ENCODE measurements around the gene CXCL8.

CXCL8 gene

DNA sequence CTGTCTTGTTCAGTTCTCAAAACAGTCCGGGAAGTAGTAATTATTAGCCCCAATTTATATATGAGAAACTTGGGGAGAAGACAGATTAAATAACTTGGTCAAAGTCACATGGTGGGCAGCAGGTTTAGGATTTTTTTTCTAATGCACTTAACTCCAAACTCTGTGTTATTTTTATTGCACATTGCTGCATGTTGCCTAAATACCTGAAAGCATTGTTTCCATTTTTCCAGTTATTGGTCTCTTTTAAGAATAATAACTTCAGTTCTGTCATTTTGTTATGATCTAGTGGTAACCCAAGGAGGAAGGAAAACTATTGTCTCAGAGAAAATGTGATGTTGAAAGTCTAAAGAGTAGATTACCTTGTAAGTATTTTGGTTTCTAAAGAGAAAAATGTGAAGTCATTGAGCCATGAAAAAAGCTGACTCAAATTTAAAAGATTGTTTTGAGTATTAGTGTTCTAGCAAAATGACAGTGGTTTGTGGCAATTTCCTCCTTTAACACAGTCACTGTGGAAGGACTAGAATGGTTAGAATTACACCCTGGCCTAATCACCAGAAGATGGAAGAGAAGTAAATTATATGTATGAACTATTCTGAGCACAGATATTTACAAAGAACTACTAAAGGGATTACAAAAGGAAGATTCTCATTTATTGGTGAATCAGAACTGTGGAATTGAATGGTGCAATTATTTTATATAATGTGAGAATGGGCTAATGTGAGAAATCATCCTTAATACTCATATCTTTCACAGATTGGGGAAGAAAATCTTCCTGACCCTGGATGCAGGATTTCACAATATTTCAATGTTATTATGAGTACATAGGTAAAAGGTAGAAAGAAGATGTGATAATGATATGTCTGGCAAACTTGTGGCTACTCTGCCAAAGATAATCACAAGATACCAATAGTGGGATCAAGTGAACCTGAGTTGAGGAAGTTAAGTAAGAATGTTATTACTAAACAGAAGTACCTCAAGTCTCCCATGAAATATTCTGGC, 21.7 kb upstream of the CXCL8 start:
- DNase-seq (ENCODE audit: low read depth in 2 of 2): no peak

DNA sequence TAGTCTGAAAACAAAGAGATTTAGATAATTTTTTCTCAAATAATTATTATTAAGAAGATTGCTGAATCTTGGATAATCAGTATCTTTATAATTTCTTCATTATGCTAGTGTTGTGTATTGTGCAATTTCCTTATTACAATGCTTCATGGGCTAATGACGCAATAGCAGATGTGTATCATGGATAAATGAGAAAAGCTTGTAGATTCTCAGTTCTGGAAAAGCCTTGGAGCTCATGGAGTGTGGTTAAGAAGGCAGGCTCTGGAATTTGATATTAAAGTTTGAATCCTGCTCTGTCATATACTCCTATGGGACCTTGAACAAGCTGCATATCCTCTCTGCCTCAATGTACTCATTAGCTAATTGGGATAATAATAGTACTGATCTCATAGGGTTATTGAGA, 18.9 kb upstream of the CXCL8 start:
- DNase-seq (ENCODE audit: low read depth in 2 of 2): no peak

GRCh38 chr4:73721909-73722308, 18.5 kb upstream of the CXCL8 start:
- DNase-seq (ENCODE audit: low read depth in 2 of 2): no peak

GRCh38 chr4:73723023-73723422, 17.3 kb upstream of the CXCL8 start:
- no peak for DNase-seq (ENCODE audit: low read depth in 2 of 2)

- no peak for DNase-seq (ENCODE audit: low read depth in 2 of 2)
Observed at GRCh38 chr4:73723928-73724327, 16.4 kb upstream of the CXCL8 start.

DNA sequence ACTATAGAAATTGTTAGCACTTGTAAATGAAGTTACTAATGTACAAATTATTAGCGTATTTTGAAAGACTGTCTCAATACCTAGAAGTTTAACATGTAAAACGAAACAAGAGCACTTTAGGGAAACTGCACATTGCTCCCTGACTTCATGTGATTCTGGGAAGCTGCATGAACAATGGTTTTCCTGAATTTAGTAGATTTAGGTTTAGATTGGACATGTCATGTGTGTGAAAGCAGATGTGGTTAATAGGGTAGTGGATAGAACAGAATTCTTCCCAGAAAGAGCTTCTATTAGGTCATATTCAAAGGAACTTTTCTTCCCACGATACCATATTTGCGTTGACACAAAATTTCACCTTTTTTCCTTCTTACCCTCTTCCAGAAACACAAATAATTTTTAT, 14.9 kb upstream of the CXCL8 start:
- DNase-seq (ENCODE audit: low read depth in 2 of 2): no peak

GRCh38 chr4:73725985-73726384, 14.4 kb upstream of the CXCL8 start:
- DNase-seq (ENCODE audit: low read depth in 2 of 2): no peak

- no peak for DNase-seq (ENCODE audit: low read depth in 2 of 2)
Observed at GRCh38 chr4:73727685-73728084, 12.7 kb upstream of the CXCL8 start.

DNA sequence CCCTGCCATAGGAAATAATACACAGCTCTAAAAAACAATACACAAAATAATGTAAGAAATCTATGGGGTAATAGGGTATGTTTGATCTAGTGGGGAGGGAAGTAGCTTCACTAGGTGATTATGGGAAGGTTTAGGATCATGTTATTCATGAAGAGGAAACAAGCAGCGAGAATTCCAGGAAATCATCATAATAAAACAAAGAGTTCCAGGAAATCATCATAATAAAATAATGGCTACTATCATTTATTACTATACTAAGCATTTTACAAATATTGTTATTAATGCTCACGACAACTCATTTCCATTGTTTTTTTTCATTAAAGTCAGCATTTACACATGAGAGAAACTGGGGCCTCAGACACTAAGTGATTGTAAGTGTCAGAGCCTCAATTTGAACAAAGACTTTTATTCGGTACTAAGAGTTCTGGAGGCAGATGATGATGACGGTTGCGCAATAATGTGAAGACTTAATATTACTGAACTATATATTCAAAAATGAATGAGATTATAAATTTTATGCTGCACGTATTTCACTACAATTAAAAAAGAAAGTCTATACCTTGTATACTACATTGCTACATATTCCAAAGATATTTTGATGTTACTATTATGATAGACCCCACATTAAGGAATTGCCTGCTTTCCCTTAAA, 12.2 kb upstream of the CXCL8 start:
- no peak for DNase-seq (ENCODE audit: low read depth in 2 of 2)

GRCh38 chr4:73729534-73730165, 10.7 kb upstream of the CXCL8 start:
- no peak for DNase-seq (ENCODE audit: low read depth in 2 of 2)

DNA sequence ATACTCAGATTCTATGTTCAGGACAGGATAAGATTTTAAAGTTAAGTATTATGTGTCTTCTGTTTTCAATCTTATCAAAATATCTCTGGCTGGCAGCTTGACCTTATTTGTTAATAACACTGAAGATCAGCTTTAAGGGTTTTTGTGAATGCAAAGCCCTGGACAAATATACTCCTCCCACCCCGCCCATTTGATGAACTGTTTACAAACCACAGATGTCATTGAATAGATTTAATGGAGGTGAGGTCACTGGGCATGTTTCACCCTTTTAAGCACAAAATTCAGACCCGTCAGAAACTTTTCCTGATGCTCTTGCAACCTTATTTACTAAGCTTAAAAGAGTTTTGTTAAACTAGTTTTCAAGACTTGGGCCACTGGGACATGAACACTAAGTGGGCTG, 10.1 kb upstream of the CXCL8 start:
- no peak for DNase-seq (ENCODE audit: low read depth in 2 of 2)

DNA sequence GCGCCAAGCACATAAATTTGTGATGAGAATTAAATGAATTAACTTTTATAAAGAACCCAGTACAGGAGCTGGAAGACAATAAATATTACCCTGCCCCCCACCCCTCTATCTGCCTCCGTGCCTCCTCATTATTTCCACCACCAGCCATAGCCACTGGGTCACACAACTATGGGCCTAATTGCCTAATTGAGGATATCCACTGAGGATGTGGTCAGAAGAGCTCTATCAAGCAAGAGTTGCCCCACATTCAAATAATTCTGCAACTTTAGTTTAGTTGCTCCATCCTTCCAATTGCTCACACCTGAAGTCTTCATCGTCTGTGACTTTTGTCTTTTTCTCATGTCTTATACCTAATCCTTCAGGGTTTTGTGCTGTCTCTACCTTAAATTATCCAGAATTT, 9.5 kb upstream of the CXCL8 start:
- no peak for DNase-seq (ENCODE audit: low read depth in 2 of 2)

- DNase-seq (ENCODE audit: low read depth in 2 of 2): no peak
Observed at GRCh38 chr4:73731968-73732610, 8.3 kb upstream of the CXCL8 start.

DNA sequence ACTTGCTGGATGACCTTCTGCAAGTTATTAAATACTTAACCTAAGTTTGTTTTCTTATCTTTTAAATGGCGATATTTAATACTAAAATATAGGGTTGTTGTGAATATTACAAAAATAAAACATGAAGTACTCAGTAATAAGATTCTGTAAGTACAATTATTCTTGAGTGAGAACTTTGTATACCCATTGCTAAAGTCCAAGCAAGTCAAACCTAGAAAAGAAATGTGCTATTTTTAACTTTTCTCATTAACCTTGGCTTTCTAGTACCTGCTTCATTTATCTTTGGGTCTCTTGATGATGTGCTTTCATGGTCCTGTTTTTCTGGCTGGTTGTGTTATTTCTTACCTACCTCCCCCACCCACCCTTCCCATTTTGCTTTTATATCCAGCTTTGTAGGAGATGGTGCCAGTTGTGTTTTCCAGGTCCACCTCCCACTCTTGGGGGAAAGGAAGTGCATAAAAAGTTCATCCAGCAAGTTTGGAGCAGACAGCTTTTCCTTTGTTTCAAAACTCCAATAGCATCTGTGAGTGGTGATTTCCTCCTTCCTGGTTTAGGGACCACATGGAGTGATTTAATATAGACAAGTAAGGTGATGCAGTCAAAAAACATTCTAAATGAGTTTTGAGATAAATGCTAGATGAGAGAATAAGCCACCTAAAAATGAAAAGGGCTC, 7.5 kb upstream of the CXCL8 start:
- no peak for DNase-seq (ENCODE audit: low read depth in 2 of 2)

GRCh38 chr4:73734530-73735001, 5.8 kb upstream of the CXCL8 start:
- DNase-seq (ENCODE audit: low read depth in 2 of 2): no peak

DNA sequence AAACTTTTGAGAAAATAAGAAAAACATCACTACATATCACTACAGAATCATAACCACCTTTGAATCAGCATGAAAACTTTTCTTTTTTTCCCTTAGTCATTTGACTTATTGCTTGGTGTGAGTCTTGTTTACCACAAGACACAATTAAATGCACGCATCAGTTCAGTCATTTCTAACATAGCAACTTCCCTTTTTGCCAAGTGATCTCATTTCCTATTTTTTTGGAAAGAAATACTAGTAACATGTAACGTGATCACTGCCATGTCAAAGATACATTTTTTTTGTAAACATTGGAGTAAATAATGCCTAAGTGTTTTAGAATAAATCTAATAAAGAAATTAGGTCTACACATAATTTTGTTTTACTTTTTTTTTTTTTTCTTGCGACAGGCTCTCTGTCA, 5.1 kb upstream of the CXCL8 start:
- DNase-seq (ENCODE audit: low read depth in 2 of 2): no peak

DNA sequence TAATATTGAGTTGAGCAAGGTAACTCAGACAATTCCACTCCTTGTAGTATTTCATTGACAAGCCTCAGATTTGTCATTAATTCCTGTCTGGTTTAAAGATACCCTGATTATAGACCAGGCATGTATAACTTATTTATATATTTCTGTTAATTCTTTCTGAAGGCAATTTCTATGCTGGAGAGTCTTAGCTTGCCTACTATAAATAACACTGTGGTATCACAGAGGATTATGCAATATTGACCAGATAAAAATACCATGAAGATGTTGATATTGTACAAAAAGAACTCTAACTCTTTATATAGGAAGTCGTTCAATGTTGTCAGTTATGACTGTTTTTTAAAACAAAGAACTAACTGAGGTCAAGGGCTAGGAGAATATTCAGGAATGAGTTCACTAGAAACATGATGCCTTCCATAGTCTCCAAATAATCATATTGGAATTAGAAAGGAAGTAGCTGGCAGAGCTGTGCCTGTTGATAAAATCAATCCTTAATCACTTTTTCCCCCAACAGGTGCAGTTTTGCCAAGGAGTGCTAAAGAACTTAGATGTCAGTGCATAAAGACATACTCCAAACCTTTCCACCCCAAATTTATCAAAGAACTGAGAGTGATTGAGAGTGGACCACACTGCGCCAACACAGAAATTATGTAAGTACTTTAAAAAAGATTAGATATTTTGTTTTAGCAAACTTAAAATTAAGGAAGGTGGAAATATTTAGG, 821 bp downstream of the CXCL8 start:
- DNase-seq (ENCODE audit: low read depth in 2 of 2): no peak

- DNase-seq (ENCODE audit: low read depth in 2 of 2): no peak
Observed at GRCh38 chr4:73741750-73742489, 1.6 kb downstream of the CXCL8 start.

- no peak for DNase-seq (ENCODE audit: low read depth in 2 of 2)
Observed at GRCh38 chr4:73742490-73743160, 2.3 kb downstream of the CXCL8 start.

DNA sequence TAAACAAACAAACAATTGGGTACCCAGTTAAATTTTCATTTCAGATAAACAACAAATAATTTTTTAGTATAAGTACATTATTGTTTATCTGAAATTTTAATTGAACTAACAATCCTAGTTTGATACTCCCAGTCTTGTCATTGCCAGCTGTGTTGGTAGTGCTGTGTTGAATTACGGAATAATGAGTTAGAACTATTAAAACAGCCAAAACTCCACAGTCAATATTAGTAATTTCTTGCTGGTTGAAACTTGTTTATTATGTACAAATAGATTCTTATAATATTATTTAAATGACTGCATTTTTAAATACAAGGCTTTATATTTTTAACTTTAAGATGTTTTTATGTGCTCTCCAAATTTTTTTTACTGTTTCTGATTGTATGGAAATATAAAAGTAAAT, 2.9 kb downstream of the CXCL8 start:
- DNase-seq (ENCODE audit: low read depth in 2 of 2): no peak

Data from stimulated activated CD8-positive, alpha-beta memory T cell treated with anti-CD3 and anti-CD28 coated beads, Interleukin-7, amount 100 ng/mL, for 1 hour (primary cell).